ENCODE measurements around the gene FBH1. TPM values are rescaled to one million over a fixed set of nuclear protein-coding genes. Genes with fewer than 3 reads are reported as not detected.

Gene FBH1
- total and polyA plus RNA-seq, 9 of the 15 experiments (the other 6 are each of a cell fraction or from before 2014, with no cell fraction given) = 13.4 to 108 (median 77.8) TPM

DNA sequence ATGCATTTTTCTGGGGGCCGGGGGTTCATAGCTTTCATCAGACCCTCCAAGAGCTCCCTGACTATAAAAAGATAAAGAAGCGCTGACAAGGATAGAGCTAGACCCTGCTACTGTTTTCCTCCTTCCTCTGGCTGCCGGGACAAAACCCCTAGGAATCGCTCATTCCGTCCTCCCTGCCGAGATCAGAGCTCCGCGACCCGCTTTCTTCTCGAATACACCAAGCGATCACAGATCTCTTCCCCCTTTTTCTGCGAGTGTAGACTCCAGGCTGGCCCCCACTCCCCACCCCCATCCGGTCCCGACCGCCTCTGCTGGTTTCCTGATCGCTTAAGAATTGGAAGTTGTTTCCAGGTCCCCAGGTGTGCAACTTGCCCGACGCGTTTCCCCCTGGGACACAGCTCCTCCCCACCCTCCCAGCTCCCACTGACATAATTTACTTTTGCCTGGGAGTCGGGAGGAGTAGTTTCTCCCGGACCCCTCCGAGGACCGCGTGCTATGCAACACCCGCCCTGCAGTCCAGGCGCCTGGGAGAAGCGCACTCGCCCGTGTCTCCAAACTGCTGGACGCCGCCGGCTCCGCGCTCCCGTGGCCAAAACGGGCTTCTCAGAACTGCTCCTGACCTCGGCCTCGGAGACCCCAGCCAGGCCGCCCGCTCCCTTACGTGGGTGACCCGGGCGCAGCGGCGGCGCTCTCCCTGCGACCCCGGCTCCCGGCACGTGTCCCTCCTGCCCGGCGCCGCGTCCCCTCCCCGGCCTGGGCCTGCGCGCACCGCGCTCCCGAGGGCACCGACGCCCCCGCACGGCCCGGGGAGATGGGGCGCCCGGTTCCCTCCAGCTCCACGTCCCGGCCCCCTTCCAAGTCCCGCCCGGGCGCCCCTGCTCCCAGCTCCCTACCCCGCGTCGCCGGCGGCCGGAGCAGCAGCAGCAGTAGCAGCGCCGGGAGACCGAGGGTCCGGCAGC is 86.7 kb downstream of the FBH1 start (continued):
- TF ChIP-seq ETV5 (CRISPR knock-in tag; IDR thresholded peaks at IDR 0.05; ENCODE audit: low read depth) = peak; percentile 57; the same call in 1 of the 2 replicates
- peak; percentile 33 for TF ChIP-seq RB1 (IDR thresholded peaks at IDR 0.05; ENCODE audit: low read depth)
- TF ChIP-seq GABPA (tag; conservative IDR thresholded peaks at IDR 0.05; ENCODE audit: low read depth) = 0 out of 2 replicates have a peak, but pooled peaks have one; percentile 5

DNA sequence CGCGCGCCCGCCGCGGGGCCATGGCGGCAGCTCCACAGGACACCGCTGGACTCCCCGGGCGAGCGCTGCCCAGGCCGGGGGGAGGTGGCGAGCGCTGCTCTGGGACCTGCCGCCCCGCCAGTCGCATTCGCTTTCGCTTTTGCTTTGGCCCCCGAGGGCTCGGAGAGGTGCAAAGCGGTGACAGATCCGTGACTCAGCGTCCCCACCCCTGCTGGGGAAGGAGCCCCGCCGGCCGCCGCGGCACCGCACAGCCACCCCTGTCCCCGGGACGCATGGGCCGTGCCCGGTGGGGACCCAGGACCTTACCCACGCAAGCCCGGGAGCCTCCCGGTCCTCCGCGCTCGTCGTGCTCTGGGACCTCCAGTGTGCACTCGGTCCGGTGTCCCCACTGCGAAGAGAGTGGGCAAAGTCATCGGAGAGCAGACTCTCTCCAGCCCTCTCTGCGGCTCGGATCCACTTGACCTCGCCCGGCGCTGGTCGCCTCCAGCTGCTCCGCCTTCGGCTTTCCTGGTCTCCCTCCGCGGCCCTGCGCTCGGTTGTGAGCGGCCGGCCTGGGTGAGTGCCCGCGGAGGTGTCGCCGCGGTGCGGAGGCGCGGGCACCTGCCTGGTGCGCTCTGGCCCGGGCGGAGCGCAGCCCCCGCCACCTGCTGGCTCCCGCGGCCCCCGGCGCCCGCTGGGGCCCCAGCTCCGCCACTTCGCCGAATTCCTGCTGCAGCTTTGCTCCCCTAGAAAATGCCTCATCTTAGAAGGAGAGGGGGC is 87.6 kb downstream of the FBH1 start, which contains the start of gene IL15RA:
TSS of gene IL15RA (minus strand) at position 73 of the 759 bp plus-strand sequence. CDS start at position 22, 51 bp downstream.
- H3K4me1 ChIP-seq (replicated peaks in 1 of 2; ENCODE audit: control insufficient read depth in 2 of 2, insufficient read depth in 2 of 2, low read length in 2 of 2) = peaks cover 15 to 32% of the 10 kb centered on the region in 2 experiments; a peak in 4 of 5 replicates
- in situ Hi-C loops (cut with MboI) = no loop called here
- no TSS peak for BruUV-seq (replicated peaks)
- DNase-seq (ENCODE audit: extremely low read depth in 1 of 4, low spot score in 3 of 4) (peak; percentile 87 to 92 (median 90)), FAIRE-seq (no peak), ATAC-seq (peak; percentile 84)
- H4K20me1 ChIP-seq (replicated peaks; ENCODE audit: control insufficient read depth, insufficient read depth, low read length) = no peaks in the 10 kb centered on the region
- intact Hi-C loops (cut with micrococcal nuclease) = no loop called here
- no peaks in the 10 kb centered on the region for H3K36me3 ChIP-seq (ENCODE audit: control insufficient read depth, insufficient read depth, low read length)
- CTCF ChIA-PET (ENCODE audit: low intra/inter-chr PET ratio) = interaction anchor here (0.8 kb wide), 2 partner anchors 110 to 111 kb away, joined by 3 to 4 read pairs; partner anchors contain the start of gene RBM17
- POLR2A ChIA-PET = interaction anchor here (0.6 to 1.2 kb wide), 5 partner anchors 10 to 24 kb away, joined by 3 to 4 read pairs (median 4); no protein-coding TSS in a partner anchor
- H3K4me3 ChIP-seq = peak within 1 kb of the TSS; percentile 82
- H3K79me2 ChIP-seq (ENCODE audit: control insufficient read depth, insufficient read depth, low read length) = peaks cover 39% of the 10 kb centered on the region
- peak within 1 kb of the TSS; percentile 80 to 98 for H3K9ac ChIP-seq (ENCODE audit: insufficient read depth in 1 of 2, low read depth in 2 of 2, low read length in 2 of 2)
- H3K27ac ChIP-seq (ENCODE audit: extremely low read depth, low read depth, low read length) = peak within 1 kb of the TSS; percentile 89
- H3K9me3 ChIP-seq (replicated peaks; ENCODE audit: control insufficient read depth, insufficient read depth, low read depth, low read length) = no peaks in the 10 kb centered on the region
- H3K4me2 ChIP-seq (ENCODE audit: insufficient read depth, low read length) = peak within 1 kb of the TSS; percentile 91
- peak within 1 kb of the TSS; percentile 98 for H2AFZ ChIP-seq (ENCODE audit: low read depth, low read length)
- H3K9me1 ChIP-seq (ENCODE audit: control insufficient read depth, insufficient read depth, low read length) = no peaks in the 10 kb centered on the region
- under 1% methylated on average over 62 of the region's 80 CpGs for WGBS (ENCODE audit: insufficient coverage, low coverage, missing lambda C conversion rate)
- H3K27me3 ChIP-seq (ENCODE audit: control insufficient read depth in 2 of 2, insufficient read depth in 2 of 2, low read length in 2 of 2) = no peaks in the 10 kb centered on the region
- TF ChIP-seq, protein P1, sequence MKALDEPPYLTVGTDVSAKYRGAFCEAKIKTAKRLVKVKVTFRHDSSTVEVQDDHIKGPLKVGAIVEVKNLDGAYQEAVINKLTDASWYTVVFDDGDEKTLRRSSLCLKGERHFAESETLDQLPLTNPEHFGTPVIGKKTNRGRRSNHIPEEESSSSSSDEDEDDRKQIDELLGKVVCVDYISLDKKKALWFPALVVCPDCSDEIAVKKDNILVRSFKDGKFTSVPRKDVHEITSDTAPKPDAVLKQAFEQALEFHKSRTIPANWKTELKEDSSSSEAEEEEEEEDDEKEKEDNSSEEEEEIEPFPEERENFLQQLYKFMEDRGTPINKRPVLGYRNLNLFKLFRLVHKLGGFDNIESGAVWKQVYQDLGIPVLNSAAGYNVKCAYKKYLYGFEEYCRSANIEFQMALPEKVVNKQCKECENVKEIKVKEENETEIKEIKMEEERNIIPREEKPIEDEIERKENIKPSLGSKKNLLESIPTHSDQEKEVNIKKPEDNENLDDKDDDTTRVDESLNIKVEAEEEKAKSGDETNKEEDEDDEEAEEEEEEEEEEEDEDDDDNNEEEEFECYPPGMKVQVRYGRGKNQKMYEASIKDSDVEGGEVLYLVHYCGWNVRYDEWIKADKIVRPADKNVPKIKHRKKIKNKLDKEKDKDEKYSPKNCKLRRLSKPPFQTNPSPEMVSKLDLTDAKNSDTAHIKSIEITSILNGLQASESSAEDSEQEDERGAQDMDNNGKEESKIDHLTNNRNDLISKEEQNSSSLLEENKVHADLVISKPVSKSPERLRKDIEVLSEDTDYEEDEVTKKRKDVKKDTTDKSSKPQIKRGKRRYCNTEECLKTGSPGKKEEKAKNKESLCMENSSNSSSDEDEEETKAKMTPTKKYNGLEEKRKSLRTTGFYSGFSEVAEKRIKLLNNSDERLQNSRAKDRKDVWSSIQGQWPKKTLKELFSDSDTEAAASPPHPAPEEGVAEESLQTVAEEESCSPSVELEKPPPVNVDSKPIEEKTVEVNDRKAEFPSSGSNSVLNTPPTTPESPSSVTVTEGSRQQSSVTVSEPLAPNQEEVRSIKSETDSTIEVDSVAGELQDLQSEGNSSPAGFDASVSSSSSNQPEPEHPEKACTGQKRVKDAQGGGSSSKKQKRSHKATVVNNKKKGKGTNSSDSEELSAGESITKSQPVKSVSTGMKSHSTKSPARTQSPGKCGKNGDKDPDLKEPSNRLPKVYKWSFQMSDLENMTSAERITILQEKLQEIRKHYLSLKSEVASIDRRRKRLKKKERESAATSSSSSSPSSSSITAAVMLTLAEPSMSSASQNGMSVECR (CRISPR knock-in tag; IDR thresholded peaks at IDR 0.05) = peak; percentile 74
- TF ChIP-seq, protein P2, sequence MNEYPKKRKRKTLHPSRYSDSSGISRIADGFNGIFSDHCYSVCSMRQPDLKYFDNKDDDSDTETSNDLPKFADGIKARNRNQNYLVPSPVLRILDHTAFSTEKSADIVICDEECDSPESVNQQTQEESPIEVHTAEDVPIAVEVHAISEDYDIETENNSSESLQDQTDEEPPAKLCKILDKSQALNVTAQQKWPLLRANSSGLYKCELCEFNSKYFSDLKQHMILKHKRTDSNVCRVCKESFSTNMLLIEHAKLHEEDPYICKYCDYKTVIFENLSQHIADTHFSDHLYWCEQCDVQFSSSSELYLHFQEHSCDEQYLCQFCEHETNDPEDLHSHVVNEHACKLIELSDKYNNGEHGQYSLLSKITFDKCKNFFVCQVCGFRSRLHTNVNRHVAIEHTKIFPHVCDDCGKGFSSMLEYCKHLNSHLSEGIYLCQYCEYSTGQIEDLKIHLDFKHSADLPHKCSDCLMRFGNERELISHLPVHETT (CRISPR knock-in tag; conservative IDR thresholded peaks at IDR 0.05 in 1 of 2, IDR thresholded peaks at IDR 0.05 in 1 of 2) = peak in 1 of 2 experiments; percentile 71; a peak in 2 of 4 replicates
- TF ChIP-seq, protein P3, sequence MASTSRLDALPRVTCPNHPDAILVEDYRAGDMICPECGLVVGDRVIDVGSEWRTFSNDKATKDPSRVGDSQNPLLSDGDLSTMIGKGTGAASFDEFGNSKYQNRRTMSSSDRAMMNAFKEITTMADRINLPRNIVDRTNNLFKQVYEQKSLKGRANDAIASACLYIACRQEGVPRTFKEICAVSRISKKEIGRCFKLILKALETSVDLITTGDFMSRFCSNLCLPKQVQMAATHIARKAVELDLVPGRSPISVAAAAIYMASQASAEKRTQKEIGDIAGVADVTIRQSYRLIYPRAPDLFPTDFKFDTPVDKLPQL (IDR thresholded peaks at IDR 0.05; ENCODE audit: extremely low read depth, insufficient read length) = no peak
- TF ChIP-seq ASH1L (IDR thresholded peaks at IDR 0.05; ENCODE audit: borderline replicate concordance, low read depth, partially characterized antibody) (no peak), GTF2F1 (IDR thresholded peaks at IDR 0.05; ENCODE audit: low read depth, low read length) (no peak), EGR1 (conservative IDR thresholded peaks at IDR 0.05) (0 out of 2 replicates have a peak, but pooled peaks have one; percentile 14)

Data from K562 (cell line).